Measurements from ENCODE around the gene TSFM.

Gene TSFM

DNA sequence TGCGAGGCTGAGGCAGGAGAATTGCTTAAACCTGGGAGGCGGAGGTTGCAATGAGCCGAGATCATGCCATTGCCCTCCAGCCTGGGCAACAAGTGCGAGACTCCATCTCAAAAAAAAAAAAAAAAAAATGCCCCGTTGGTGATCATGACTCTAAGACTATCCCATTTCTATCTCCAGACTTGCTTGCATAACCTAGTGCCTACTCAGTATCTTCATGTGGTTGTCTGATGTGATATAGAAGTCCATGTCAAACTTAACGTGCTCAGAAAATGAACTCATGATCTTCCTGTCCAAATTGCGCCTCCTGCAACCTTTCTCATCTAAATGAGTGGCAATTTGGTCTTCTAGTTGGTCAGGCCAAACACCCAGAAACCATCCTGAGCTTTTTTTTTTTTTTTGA is 4.7 kb upstream of the TSFM start:
- Histone ChIP-seq H3K9ac (ENCODE audit: low read length) (no peak overlapping the region), H3K36me3 (replicated peaks; ENCODE audit: insufficient read depth, low read length) (no peaks in the 10 kb centered on the region), H2AFZ (ENCODE audit: low read length) (no peak overlapping the region), H3K4me3 (ENCODE audit: low read length) (no peak overlapping the region), H3K4me2 (ENCODE audit: low read depth, low read length) (no peak overlapping the region), H3K27ac (ENCODE audit: low read length) (no peak overlapping the region), H3K79me2 (ENCODE audit: low read length) (peaks cover 4% of the 10 kb centered on the region), H3K9me3 (replicated peaks; ENCODE audit: insufficient read depth, low read length) (no peaks in the 10 kb centered on the region), H4K20me1 (ENCODE audit: insufficient read depth, low read length) (no peaks in the 10 kb centered on the region), H3K27me3 (replicated peaks; ENCODE audit: insufficient read depth, low read length) (no peaks in the 10 kb centered on the region), H3F3A (ENCODE audit: insufficient read depth, low read length) (0 out of 2 replicates have a peak, but pooled peaks cover under 1% of the 10 kb centered on the region), H3K4me1 (ENCODE audit: low read length) (peaks cover 12% of the 10 kb centered on the region), H3K9me2 (replicated peaks; ENCODE audit: insufficient read depth, low read length) (no peaks in the 10 kb centered on the region)
- DNase-seq: no peak
- TF ChIP-seq EZH2 (optimal IDR thresholded peaks at IDR 0.05; ENCODE audit: low read depth, low read length): no peak

DNA sequence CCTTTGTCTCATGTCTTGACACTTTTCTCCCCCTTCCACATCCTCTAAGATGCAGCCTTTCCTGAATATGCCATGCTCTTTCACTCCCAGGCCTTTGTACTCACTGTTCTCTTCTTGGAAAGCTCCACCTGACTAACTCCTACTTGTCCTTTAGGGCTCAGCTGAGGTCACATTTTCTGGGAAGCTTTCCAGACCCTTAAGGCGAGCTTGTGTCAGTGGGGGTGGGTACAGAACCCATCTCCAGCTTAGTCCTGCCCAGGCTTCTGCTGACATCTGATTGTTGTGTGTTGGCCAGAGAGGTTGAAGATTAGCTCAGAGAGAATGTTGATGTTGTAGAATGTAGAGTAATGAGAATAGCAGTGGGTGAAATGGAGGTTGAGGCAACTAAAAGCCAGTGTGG is 2.9 kb upstream of the TSFM start:
- Histone ChIP-seq H3K9me2 (replicated peaks; ENCODE audit: insufficient read depth, low read length) (no peaks in the 10 kb centered on the region), H3K9me3 (replicated peaks; ENCODE audit: insufficient read depth, low read length) (no peaks in the 10 kb centered on the region), H3F3A (ENCODE audit: insufficient read depth, low read length) (0 out of 2 replicates have a peak, but pooled peaks cover 3% of the 10 kb centered on the region), H3K27ac (ENCODE audit: low read length) (no peak overlapping the region), H4K20me1 (ENCODE audit: insufficient read depth, low read length) (no peaks in the 10 kb centered on the region), H3K4me3 (ENCODE audit: low read length) (no peak overlapping the region), H3K4me2 (ENCODE audit: low read depth, low read length) (no peak overlapping the region), H3K4me1 (ENCODE audit: low read length) (peaks cover 12% of the 10 kb centered on the region), H3K27me3 (replicated peaks; ENCODE audit: insufficient read depth, low read length) (no peaks in the 10 kb centered on the region), H3K36me3 (replicated peaks; ENCODE audit: insufficient read depth, low read length) (no peaks in the 10 kb centered on the region), H3K9ac (ENCODE audit: low read length) (no peak overlapping the region), H3K79me2 (ENCODE audit: low read length) (peaks cover 21% of the 10 kb centered on the region), H2AFZ (ENCODE audit: low read length) (no peak overlapping the region)
- TF ChIP-seq EZH2 (optimal IDR thresholded peaks at IDR 0.05; ENCODE audit: low read depth, low read length): no peak
- TF ChIP-seq EZH2phosphoT487 (IDR thresholded peaks at IDR 0.05; ENCODE audit: low read length): no peak
- TF ChIP-seq, protein P1, sequence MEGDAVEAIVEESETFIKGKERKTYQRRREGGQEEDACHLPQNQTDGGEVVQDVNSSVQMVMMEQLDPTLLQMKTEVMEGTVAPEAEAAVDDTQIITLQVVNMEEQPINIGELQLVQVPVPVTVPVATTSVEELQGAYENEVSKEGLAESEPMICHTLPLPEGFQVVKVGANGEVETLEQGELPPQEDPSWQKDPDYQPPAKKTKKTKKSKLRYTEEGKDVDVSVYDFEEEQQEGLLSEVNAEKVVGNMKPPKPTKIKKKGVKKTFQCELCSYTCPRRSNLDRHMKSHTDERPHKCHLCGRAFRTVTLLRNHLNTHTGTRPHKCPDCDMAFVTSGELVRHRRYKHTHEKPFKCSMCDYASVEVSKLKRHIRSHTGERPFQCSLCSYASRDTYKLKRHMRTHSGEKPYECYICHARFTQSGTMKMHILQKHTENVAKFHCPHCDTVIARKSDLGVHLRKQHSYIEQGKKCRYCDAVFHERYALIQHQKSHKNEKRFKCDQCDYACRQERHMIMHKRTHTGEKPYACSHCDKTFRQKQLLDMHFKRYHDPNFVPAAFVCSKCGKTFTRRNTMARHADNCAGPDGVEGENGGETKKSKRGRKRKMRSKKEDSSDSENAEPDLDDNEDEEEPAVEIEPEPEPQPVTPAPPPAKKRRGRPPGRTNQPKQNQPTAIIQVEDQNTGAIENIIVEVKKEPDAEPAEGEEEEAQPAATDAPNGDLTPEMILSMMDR (IDR thresholded peaks at IDR 0.05; ENCODE audit: low read length): no peak
- no peak for DNase-seq

DNA sequence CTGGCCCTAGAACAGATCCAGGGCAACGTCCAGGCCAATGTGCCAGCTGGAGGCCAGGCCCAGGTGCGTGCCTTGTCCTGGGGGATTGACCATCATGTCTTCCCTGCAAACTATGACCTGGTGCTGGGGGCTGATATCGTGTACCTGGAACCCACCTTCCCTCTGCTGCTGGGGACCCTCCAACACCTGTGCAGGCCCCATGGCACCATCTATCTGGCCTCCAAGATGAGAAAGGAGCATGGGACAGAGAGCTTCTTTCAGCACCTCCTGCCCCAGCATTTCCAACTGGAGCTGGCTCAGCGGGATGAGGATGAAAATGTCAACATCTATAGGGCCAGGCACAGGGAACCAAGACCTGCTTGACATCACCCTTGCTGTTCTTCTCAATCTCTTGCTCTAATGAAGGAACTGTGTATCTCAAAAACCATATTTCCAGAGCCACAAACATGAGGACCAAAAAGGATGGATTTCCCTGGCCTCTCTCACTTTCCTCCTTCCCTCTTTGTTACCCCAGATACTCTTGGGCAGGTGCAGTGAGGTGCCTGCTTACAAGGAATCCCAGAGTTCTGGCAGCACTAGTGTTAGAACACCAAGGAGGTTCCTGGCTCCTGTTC is 2.2 kb upstream of the TSFM start:
- Histone ChIP-seq H2AFZ (ENCODE audit: low read length) (no peak overlapping the region), H3K4me3 (ENCODE audit: low read length) (no peak overlapping the region), H3K36me3 (replicated peaks; ENCODE audit: insufficient read depth, low read length) (no peaks in the 10 kb centered on the region), H3F3A (ENCODE audit: insufficient read depth, low read length) (0 out of 2 replicates have a peak, but pooled peaks cover 3% of the 10 kb centered on the region), H3K4me2 (ENCODE audit: low read depth, low read length) (no peak overlapping the region), H3K9me3 (replicated peaks; ENCODE audit: insufficient read depth, low read length) (no peaks in the 10 kb centered on the region), H3K27ac (ENCODE audit: low read length) (no peak overlapping the region), H3K9me2 (replicated peaks; ENCODE audit: insufficient read depth, low read length) (no peaks in the 10 kb centered on the region), H3K9ac (ENCODE audit: low read length) (no peak overlapping the region), H3K79me2 (ENCODE audit: low read length) (peaks cover 25% of the 10 kb centered on the region), H4K20me1 (ENCODE audit: insufficient read depth, low read length) (no peaks in the 10 kb centered on the region), H3K27me3 (replicated peaks; ENCODE audit: insufficient read depth, low read length) (no peaks in the 10 kb centered on the region), H3K4me1 (ENCODE audit: low read length) (peaks cover 12% of the 10 kb centered on the region)
- DNase-seq: no peak
- TF ChIP-seq, protein P1 (IDR thresholded peaks at IDR 0.05; ENCODE audit: low read length): no peak
- no peak for TF ChIP-seq EZH2 (optimal IDR thresholded peaks at IDR 0.05; ENCODE audit: low read depth, low read length)
- TF ChIP-seq EZH2phosphoT487 (IDR thresholded peaks at IDR 0.05; ENCODE audit: low read length): no peak

DNA sequence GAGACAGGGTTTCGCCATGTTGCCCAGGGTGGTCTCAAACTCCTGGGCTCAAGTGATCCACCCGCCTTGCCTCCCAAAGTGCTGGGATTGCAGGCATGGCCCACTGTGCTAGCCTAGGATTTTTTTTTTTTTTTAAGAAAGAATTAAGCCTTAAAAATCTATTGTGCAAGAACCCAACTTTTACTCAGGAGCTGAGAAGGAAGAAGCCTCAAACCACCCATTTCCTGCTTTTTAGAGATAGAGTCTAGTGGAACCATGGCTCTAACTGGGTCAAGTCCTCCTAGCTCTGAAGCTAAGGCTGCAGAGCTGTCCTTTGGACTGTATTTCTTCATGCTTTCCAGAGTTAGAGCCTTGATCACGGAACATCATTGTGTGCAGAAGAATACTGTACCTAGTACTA is 1.3 kb upstream of the TSFM start:
- Histone ChIP-seq H3K36me3 (replicated peaks; ENCODE audit: insufficient read depth, low read length) (0 out of 2 replicates have a peak, but pooled peaks cover 5% of the 10 kb centered on the region), H3K27me3 (replicated peaks; ENCODE audit: insufficient read depth, low read length) (no peaks in the 10 kb centered on the region), H3K9me2 (replicated peaks; ENCODE audit: insufficient read depth, low read length) (no peaks in the 10 kb centered on the region), H3K9ac (ENCODE audit: low read length) (no peak overlapping the region), H4K20me1 (ENCODE audit: insufficient read depth, low read length) (no peaks in the 10 kb centered on the region), H3K4me1 (ENCODE audit: low read length) (peaks cover 12% of the 10 kb centered on the region), H3K9me3 (replicated peaks; ENCODE audit: insufficient read depth, low read length) (no peaks in the 10 kb centered on the region), H3K4me3 (ENCODE audit: low read length) (no peak overlapping the region), H3F3A (ENCODE audit: insufficient read depth, low read length) (0 out of 2 replicates have a peak, but pooled peaks cover 3% of the 10 kb centered on the region), H2AFZ (ENCODE audit: low read length) (no peak overlapping the region), H3K4me2 (ENCODE audit: low read depth, low read length) (peak overlapping the region; percentile 42; the same call in 1 of the 2 replicates), H3K27ac (ENCODE audit: low read length) (0 out of 2 replicates have a peak overlapping the region, but pooled peaks have one; percentile 5), H3K79me2 (ENCODE audit: low read length) (peaks cover 33% of the 10 kb centered on the region)
- TF ChIP-seq EZH2phosphoT487 (IDR thresholded peaks at IDR 0.05; ENCODE audit: low read length): no peak
- TF ChIP-seq EZH2 (optimal IDR thresholded peaks at IDR 0.05; ENCODE audit: low read depth, low read length): no peak
- TF ChIP-seq, protein P1 (IDR thresholded peaks at IDR 0.05; ENCODE audit: low read length): no peak
- DNase-seq: no peak

All from MM.1S (cell line).